AG08396 (cell line): ENCODE results near the gene ZNF804A.

Source experiments
- DNase-seq: peaks from one replicate; pipeline ENCODE4 v3.0.0; 2012; ENCODE audit warnings: low spot score, mixed read lengths

Gene ZNF804A

GRCh38 chr2:184610891-184611290, 12.6 kb downstream of the ZNF804A start:
- no peak for DNase-seq

- peak; percentile 7 for DNase-seq
These were observed 13.2 kb downstream of the ZNF804A start for GRCh38 chr2:184611361-184612085.

- DNase-seq: no peak
These were observed 22.0 kb downstream of the ZNF804A start for GRCh38 chr2:184620367-184620766.

- no peak for DNase-seq
These were observed 26.0 kb downstream of the ZNF804A start for GRCh38 chr2:184624311-184624710.

- no peak for DNase-seq
These were observed 29.7 kb downstream of the ZNF804A start for GRCh38 chr2:184628051-184628450.

- DNase-seq: no peak
These were observed 35.4 kb downstream of the ZNF804A start for GRCh38 chr2:184633726-184634125.

- no peak for DNase-seq
These were observed 39.5 kb downstream of the ZNF804A start for GRCh38 chr2:184637781-184638180.

- no peak for DNase-seq
These were observed 46.4 kb downstream of the ZNF804A start for GRCh38 chr2:184644685-184645084.

- peak; percentile 42 for DNase-seq
These were observed 47.8 kb downstream of the ZNF804A start for GRCh38 chr2:184646177-184646576.

- no peak for DNase-seq
These were observed 48.3 kb downstream of the ZNF804A start for GRCh38 chr2:184646593-184646992.

- peak; percentile 56 for DNase-seq
These were observed 56.6 kb downstream of the ZNF804A start for GRCh38 chr2:184654945-184655344.

GRCh38 chr2:184677171-184677570, 78.8 kb downstream of the ZNF804A start:
- no peak for DNase-seq

- DNase-seq: no peak
These were observed 81.1 kb downstream of the ZNF804A start for GRCh38 chr2:184679219-184680018.

- no peak for DNase-seq
These were observed 82.5 kb downstream of the ZNF804A start for GRCh38 chr2:184680825-184681224.

- no peak for DNase-seq
These were observed 83.5 kb downstream of the ZNF804A start for GRCh38 chr2:184681642-184682321.

- no peak for DNase-seq
These were observed 85.6 kb downstream of the ZNF804A start for GRCh38 chr2:184683911-184684310.

- no peak for DNase-seq
These were observed 87.9 kb downstream of the ZNF804A start for GRCh38 chr2:184685999-184686841.

GRCh38 chr2:184689638-184690037, 91.3 kb downstream of the ZNF804A start:
- DNase-seq: no peak

GRCh38 chr2:184692141-184692734, 93.9 kb downstream of the ZNF804A start:
- DNase-seq: no peak

GRCh38 chr2:184696644-184697043, 98.3 kb downstream of the ZNF804A start:
- DNase-seq: no peak

GRCh38 chr2:184698476-184698875, 100.1 kb downstream of the ZNF804A start:
- no peak for DNase-seq
